Activated CD4-positive, alpha-beta T cell treated with anti-CD3 and anti-CD28 coated beads for 36 hours (primary cell): ENCODE results near the gene KLHL5. TPM values are rescaled to one million over a fixed set of nuclear protein-coding genes. Genes with fewer than 3 reads are reported as not detected.

Experiments used
- total RNA-seq, 2 experiments: library from RNA; stranded (reverse); gene quantifications; one replicate each; pipeline ENCODE4 v1.2.3, GENCODE V29; 2021

Gene KLHL5
- total RNA-seq, 2 experiments from 2014 or later: 11.6 to 14.3 TPM

Other genes with a start within 250 kb of the KLHL5 start
- 1 to 10 TPM; 1.5 to 1.8 TPM for gene TLR6, start 205.4 kb upstream of the KLHL5 start, total RNA-seq
- under 1 TPM; 0.26 to 0.32 TPM for gene FAM114A1, start 194.4 kb upstream of the KLHL5 start, total RNA-seq
- gene TMEM156, start 29.8 kb upstream of the KLHL5 start, total RNA-seq: 10 to 100 TPM; 14.3 to 15.4 TPM
- 10 to 100 TPM; 12.1 to 16.2 TPM for gene WDR19, start 120.3 kb downstream of the KLHL5 start, total RNA-seq